Measurements from ENCODE around the gene RAD51B.

Gene RAD51B

DNA sequence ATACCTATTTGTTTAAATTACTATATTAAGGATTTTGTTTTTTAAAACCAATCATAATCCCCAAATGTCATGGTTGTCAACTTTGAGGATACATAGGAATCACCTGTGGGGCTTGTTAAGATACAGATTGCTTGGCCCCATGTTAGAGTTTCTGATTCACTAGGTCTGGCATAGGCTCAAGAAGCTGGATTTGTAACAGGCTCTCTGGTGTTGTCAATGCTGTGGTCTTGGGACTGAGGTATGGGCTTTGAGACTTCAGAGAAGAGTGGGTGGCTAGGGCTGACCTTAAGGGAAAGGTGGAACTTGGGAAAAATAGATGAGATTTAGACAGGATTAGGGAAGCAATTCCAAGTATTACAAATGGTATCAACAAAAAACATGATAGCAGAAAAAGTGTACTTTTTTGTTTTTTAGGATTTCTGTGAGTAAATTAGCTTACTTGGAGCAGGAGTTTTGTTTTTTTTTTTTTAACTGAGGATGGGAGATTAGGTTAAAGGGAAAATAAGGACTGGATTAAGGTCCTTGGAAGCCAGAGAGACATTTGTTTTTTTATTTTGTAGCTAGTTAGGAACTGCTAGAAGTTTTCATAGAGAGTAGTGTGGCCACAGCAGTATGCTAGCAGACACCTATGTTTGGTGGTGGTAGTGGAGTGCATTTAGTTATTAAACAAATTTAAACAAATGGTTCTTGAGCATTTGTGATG is 88.6 kb downstream of the RAD51B start:
- no peak for DNase-seq

DNA sequence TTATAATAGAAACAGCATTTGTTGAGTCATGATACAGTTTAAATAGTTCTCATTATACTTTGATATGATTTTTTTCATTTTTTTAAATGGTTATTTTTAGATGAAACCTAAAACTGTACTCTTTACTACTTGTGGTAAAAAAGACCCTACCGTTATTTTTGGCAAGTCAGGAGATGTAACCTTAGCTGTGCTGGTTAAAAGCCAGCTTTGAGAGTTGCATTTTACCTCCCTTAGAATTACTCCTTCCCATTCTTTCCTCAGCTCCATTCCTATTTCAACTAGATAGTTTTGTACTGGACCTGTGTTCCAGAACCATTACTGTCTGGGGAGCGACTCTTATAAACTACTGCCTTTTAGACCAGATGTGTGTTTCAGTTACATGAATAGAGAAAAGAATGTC is 92.0 kb downstream of the RAD51B start:
- no peak for DNase-seq

DNA sequence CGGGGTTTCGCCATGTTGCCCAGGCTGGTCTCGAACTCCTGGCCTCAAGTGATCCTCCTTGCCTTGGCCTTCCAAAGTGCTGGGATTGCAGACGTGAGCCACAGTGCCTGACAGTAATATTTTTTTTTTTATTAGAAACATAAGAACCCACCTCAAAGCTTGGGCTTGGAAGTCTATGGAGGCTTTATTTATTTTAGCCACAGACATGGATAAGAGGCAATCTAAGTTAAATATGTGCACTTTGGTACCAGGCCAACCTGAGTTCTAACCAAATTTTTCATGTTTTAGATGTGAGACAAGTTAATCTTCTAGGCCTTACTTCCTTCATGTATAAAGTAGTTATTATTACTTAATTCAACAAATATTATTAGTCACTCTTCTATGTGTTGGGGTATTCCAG is 96.9 kb downstream of the RAD51B start:
- DNase-seq: no peak

DNA sequence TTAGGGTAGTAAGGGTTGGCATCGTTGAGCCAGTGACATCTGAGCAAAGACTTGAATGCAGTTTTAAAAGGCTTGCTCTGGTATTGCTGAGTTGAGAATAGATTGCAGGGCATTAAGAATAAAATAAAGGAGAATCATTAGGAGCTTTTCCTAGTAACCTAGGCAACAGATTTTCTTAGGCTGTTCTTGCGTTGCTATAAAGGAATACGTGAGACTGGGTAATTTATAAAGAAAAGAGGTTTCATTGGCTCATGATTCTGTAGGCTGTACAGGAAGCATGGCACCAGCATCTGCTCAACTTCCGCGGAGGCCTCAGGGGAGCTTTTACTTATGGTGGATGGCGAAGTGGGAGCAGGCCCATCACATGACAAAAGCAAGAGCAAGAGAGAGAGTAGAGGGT is 97.4 kb downstream of the RAD51B start:
- DNase-seq: no peak

DNA sequence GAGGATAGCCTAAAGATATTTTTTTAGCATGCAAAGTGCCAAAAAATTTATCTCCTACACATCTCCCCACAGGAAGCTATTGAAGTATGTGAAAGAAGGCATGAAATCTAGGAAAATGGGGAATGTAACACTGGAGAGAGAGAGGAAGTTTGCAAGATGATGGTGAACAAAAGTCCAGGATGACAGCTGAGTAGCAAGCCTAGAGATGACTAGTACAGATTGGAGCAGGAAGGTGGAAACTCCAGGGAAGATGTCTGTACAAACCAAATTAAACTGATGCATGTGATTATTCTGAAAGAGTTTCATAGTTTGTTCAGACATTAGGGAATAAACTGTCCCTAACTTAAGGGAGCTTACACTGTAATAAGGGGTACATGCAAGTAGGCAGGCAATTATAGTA is 99.3 kb downstream of the RAD51B start:
- no peak for DNase-seq

DNA sequence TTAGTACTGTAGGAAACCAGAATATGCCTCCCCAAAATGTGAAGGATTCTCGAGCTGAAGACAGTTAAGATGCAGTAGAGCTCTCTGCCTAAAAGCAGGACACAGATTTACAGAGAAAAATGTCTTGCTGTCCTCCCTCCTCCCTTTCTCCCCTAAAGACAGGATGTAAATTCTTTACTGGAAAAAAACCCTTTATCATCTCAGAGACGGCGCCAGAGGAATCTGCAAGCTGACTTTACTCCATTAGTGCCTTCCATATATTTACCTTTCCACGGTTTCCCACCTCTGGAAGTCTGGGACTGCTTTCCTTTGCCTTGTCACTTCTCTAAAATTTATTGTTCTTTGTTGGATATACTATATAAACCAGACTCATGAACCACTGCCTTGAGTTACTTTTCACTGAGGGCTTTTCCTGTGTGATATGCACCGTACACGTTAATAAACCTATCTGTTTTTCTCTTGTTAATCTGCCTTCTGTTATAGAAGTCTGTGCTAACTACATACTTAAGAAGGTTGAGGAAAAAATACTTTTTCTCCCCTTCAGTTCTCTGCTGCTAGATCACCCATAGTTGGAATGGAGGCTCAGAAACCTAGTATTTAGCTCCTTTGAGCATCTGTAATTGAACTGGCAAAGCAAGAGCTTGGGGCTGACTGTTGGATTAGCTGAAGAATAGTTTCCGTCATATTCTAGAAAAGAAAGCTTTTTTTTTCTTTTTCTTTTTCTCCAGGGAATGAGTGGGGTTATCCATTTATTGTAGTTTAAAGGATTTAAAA is 99.9 kb downstream of the RAD51B start:
- DNase-seq: no peak

DNA sequence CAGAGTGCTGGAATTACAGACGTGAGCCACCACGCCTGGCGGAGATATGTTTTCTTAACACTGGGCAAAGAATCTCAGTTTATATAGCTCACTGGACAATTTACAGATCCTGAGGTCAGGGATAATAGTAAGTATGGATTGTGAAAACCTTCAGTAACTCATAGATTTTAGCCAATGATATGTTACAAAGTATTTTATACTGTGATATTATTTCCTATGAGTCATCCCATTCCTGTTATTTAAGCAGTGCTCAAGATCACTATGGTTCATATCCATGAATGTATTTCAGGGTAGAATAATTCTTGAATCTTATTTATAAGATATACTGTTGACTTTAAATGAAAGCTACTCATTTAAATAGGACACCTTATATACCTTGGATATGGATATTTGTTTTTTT is 107.2 kb downstream of the RAD51B start:
- no peak for DNase-seq

DNA sequence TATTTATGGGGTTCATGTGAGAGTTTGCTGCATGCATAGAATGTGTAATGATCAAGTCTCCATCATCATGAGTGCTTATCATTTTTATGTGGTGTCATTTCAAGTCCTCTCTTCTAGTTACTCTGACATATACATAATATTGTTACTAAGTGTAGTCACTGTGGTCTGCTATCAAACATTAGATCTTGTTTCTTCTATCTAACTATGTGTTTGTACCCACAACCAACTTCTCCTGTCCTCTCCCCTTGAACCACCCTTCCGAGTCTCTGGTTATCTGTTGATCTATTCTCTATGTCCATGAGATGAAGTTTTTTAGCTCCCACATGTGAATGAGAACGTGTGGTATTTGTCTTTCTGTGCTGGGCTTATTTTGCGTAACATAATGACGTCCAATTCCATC is 107.7 kb downstream of the RAD51B start:
- DNase-seq: no peak

DNA sequence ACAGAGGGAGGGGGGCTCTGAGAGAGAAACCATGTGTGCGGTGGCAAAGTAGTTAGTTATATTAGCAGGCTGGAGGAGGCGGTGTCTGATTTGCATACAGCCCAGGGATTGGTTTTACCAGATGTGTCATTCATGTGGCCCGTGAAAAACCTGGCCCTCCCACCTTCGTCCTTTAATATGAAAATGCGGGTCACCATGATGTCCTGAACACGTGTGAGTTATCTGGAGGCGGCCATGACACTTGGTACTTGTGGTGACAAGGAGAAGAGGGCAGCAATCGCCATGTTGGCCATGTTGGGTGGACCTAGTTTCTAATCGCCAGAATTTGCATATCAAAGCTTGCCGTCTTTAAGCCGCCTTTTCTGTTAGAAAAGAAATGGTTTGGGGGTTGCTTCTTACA is 108.8 kb downstream of the RAD51B start:
- DNase-seq: no peak

DNA sequence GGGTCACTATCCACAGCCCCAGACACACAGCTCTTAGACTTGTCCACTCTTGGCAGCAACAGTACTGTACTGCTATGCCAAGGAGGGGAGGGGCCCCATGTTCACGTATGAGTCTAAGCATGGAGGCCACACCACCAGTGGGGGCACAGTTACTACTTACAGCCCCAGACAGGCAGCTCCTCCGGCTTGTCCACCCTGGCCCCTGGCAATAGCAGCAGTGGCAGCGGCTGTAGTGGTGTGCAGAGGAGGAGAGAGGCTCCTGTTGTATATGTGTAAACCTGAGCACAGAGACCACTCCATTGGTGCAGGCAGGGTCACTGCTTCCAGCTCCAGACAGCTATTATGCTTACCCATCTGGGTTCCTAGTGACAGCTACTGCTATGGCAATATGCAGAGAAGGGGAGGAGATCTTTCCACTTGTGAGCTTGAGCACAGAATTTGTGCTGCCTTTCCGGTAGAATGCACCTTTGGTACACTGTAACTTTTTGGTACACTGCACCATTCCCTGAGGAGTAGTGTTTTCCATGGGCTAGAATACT is 113.2 kb downstream of the RAD51B start:
- DNase-seq: no peak

DNA sequence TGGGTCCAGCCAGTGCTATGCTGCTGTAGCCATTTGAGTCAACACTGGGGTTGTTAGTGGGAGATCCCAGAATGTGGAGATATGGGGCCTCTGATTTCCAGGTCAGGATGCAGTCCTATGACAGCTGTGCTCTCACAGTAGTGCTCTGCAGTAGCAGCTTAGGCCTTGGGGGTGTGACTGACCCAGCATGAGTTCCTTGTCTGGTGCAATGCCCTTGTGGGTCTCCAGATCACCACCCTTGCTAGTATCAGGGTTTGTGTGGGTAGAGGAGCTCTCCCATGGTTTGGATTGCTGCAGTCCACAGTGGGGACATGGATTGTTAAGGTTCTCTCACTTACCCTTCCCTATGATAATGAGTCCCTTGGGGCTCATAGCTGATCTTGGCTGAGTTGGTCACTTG is 113.7 kb downstream of the RAD51B start:
- DNase-seq: no peak

DNA sequence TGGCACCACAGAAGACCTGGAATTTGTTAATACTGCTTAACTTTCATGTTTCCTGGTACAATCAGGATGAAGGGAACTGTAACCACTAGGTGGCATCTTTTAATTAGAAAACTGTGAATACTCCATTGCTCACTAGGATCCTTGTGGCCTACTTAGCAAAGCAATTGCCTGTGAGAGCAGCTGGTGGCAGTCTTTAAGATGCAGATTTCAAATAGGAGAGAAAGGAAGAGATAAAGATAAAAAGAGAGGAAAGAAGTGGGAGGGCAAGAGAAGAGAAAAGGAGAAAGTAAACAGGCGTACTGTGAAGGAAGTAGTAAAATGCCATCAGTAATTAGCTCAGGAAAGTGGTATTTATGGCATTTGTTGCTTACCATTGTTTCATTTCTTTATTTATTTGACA is 114.5 kb downstream of the RAD51B start:
- no peak for DNase-seq

DNA sequence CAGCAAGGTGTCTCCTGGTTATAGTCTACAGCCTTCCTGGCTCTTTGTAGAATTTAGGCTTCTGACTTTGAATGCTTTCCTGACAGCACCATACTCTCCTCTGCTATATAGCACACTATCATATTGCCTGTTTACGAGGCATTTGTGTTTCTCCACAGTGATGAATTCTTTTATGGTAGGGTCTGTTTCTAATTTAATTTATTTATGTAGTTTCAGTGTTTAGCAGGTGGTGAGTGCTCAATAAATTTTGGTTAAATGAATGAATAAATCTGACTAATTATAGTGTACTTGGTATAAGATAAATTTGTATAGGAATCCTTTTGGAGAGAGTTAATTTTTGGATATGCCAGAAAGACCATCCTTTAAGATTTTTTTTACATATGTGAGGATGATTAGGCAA is 115.3 kb downstream of the RAD51B start:
- DNase-seq: no peak

DNA sequence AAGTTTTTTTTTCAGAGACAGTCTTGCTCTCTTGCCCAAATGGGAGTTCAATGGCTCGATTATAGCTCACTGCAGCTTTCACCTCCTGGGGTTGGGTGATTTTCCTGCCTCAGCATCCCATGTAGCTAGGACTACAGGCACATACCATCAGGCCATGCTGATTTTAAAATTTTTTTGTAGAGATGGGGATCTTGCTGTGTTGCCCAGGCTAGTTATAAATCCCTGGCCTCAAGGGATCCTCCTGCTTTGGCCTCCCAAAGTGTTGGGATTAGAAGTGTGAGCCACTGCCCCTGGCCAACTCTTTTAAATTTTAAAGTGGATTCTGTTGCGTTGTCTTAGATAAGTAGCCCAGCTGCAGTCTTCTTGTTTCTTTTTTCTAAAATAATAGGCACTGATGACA is 115.8 kb downstream of the RAD51B start:
- no peak for DNase-seq

DNA sequence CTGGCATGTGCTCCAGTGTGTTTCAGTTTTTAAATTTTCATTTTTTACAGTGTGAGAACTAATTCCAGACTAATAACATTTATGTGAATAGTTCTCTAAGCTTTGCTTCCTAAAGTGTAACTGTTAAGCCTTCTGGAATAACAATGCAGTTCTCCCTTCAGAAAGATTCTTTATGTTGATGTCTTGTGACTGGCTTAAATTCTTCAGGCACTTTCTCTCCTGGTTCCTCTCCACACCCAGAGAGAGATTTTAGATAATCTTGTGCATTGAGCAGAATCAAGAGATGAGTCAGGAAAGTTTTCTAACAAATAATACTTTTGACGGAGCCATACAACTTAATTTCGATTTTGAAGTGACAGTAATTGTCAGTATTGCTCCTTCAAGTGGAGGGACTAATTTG is 118.5 kb downstream of the RAD51B start:
- no peak for DNase-seq

DNA sequence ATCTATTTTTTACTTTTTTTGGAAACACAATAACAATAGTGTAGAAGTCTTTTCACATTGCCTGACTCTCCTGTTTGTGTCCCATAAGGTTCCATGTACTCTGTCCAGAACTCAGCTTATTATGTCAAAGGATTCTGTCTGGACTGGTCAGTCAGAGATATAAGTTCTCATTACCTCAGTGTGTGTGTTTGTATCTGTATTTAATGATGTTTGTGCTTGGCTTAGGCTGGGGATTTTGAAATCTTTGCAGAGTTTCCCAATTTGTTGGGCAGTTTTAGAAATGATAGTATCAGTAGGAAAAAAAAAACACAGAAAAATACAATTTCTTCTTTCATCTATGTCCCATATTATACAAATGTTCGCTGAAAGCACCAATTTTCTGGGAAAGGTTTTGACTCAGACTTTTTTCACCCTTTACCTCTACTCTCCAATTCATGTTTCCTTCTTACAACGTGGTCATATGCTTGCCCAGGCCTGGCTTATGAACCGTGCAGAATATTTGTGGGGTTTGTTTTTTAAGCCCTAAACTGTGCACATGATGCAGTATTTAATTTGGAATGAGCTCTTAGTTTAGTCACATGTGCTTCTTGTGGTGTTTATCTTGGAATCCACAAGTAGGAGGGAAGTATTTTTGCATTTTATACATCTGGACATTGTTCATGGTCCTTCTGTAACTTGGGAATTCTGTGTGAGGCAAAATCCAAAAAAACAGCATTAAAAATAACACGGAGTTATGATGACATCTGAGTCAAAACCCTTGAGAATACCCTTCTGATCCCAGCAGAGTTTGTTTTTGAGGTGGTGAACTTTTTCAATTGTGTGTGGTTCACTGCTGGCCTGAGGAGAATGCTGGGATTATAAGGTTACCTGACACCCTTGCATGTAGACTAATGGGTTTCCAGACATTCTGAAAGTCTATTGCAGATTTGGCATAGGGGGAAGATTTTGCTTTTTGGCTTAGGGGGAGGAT is 121.2 kb downstream of the RAD51B start:
- no peak for DNase-seq

DNA sequence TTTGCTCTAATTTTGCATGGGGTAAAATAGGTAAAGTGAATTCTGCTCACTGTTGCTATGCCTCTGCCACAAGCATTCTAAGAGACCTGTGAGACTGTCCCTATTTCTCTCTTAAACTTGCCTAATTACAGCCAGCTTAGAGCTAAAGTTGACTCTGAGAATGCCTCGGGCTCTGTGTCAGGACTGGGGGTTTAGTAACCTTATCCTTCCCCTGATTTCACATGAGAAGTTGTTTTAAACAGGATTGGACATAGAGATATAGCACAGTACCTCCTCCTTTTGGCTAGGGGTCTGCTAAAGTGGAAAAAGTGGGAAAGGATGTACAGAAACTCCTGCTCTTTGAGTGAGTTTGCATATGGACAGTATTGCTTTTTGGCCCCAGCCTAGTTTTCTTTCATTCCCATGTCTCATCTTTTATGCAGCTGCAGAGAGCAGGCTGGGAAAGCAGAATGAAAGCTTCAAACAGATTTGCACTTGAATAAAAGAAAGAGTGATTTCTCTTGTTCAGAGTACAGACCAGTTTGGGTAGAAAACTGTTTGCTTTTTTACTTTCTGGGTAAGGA is 122.0 kb downstream of the RAD51B start:
- no peak for DNase-seq

DNA sequence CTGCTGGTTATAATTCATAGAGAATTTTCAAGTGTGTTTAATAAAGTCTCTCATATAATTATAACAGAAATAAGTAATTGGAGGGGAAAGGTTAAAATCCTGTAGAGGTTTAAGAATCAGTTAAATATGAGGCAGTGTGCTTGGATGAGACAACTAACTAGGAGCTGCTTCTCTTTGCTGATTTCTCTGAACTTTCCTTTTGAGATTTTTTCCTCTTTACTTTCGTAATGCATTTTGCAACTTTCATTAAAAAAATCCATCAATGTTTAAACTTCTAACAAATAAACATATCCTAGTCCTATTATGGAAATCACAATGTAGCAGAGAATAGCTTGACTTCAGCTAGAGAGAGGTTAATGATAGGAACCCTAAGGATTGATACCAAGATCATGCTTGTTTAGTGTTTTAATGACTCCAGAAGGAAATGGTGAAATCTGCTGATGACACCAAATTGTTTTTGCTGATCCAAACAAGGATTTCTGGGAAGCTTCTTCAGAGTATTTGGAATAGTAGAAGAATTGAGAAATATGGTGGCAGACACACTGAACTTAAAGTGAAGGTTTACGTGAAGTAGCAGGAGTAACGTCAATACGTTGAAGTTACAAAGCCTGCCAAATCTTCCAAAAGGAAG is 122.6 kb downstream of the RAD51B start:
- DNase-seq: no peak

DNA sequence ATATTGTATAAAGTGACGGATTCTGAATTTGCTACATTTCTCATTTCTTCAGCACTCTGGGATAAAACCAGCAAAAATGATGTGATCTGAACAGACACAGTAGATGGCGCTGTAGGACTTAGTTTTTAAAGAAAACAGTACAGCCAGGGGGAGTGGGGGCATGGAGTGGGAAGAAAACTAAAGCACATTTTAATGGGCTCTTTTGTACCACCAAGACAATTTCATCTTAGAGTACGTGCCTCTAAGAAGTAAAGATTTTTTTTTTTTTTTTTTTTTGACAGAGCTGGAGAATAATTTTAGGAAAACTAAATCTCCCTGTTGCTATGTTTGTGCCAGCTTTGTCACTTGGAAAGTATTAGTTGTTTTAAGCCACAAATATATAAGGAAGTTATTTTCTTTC is 124.4 kb downstream of the RAD51B start:
- no peak for DNase-seq

DNA sequence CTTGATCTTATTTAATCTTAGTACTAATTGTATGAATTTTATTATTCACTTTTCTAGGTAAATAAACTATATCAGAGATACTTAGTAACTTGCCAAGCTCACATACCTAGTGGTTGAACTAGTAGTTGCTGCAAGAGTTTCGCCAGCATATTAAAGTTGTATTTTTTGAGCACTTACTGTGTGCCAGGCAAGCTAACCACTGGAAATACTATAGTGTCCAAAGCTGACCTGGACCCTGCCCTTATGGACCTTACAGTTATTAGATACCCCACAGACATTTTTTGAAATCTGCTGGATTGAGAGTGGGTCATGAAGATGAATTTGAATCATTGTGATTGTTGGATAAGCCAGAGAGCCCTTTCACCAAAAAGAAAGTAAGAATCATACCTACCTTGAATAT is 125.0 kb downstream of the RAD51B start:
- no peak for DNase-seq

DNA sequence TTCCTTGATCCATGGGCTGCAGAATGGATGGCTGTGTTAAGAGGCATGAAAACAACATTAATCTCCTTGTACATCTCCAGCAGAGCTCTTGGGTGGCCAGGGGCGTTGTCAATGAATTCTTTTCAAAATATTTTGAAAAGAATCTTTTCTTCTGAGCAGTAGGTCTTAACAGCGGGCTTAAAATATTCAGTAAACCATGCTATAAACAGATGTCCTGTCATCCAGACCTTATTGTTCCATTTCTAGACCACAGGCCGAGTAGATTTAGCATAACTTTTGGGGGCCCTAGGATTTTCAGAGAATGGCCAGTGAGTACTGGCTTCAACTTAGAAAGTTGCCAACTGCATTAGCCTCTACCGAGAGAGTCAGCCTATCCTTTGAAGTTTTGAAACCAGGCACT is 130.2 kb downstream of the RAD51B start:
- no peak for DNase-seq

DNA sequence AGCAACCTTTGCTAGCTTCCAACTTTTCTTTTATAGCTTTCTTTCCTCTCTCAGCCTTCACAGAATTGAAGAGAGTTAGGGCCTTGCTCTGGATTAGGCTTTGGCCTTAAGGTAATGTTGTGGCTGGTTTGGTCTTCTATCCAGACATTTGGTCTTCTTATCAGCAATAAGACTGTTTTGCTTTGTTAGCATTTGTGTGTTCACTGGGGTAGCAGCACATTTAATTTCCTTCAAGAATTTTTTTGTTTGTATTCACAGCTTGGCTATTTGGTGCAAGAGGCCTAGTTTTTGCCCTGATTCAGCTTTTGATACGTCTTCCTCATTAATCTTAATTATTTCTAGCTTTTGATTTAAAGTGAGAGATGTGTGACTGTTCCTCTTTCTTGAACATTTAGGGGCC is 130.8 kb downstream of the RAD51B start:
- DNase-seq: no peak

All from activated effector memory CD4-positive, alpha-beta T cell treated with anti-CD3 and anti-CD28 coated beads, Interleukin-2, amount 50 U/mL, for 16 hours (primary cell).